Subcutaneous adipose tissue (tissue), 4 donors: Measurements from ENCODE around the gene ADAM12. TPM values are rescaled to one million over a fixed set of nuclear protein-coding genes. Genes with fewer than 3 reads are reported as not detected.

ENCODE experiments used
- CTCF ChIP-seq: fragments of 450-650 bp; IDR thresholded peaks from one replicate; pipeline ENCODE4 v1.5.1; 2016; ENCODE audit warnings: low read depth, mild to moderate bottlenecking, control low read depth, antibody characterized with exemption, moderate library complexity
- total RNA-seq, 4 donors: library from RNA; depleted of rRNA; stranded (reverse); fragments of >200 nt; gene quantifications; one replicate each; pipeline ENCODE4 v1.1.0, GENCODE V29; 2016

Gene ADAM12
- total RNA-seq, 4 donors from 2014 or later = 11.5 to 20.4 (median 14.5) TPM

GRCh38 chr10:126312167-126312566, 76.1 kb downstream of the ADAM12 start:
- TF ChIP-seq CTCF = no peak

- TF ChIP-seq CTCF = no peak
These were observed 78.9 kb downstream of the ADAM12 start for GRCh38 chr10:126309228-126309883.

- TF ChIP-seq CTCF = no peak
These were observed 85.2 kb downstream of the ADAM12 start for GRCh38 chr10:126302826-126303665.

- TF ChIP-seq CTCF = no peak
These were observed 85.9 kb downstream of the ADAM12 start for GRCh38 chr10:126302476-126302756.

- no peak for TF ChIP-seq CTCF
These were observed 86.4 kb downstream of the ADAM12 start for GRCh38 chr10:126301701-126302475.

GRCh38 chr10:126294451-126294850, 93.8 kb downstream of the ADAM12 start:
- TF ChIP-seq CTCF = no peak

GRCh38 chr10:126290232-126290631, 98.0 kb downstream of the ADAM12 start:
- no peak for TF ChIP-seq CTCF
